Ishikawa (cell line): ENCODE measurements around the gene VCAN.

Experiments used
- CEBPB ChIP-seq: IDR thresholded peaks from 2 replicates; pipeline ENCODE4 v1.6.1; 2012
- CREB1 ChIP-seq: IDR thresholded peaks from 2 replicates; pipeline ENCODE4 v1.6.1; 2012; ENCODE audit warnings: low read depth
- EGR1 ChIP-seq: IDR thresholded peaks from 2 replicates; pipeline ENCODE4 v1.6.1; 2012
- EP300 ChIP-seq: IDR thresholded peaks from 2 replicates; pipeline ENCODE4 v1.6.1; 2012; ENCODE audit warnings: borderline replicate concordance
- FOXM1 ChIP-seq: IDR thresholded peaks from 2 replicates; pipeline ENCODE4 v1.6.1; 2012; ENCODE audit warnings: low read depth, borderline replicate concordance
- MAX ChIP-seq: IDR thresholded peaks from 2 replicates; pipeline ENCODE4 v1.6.1; 2012
- NFIC ChIP-seq: IDR thresholded peaks from 2 replicates; pipeline ENCODE4 v1.6.1; 2012
- RAD21 ChIP-seq: IDR thresholded peaks from 2 replicates; pipeline ENCODE4 v1.6.1; 2012; ENCODE audit warnings: low read depth
- REST ChIP-seq: IDR thresholded peaks from 2 replicates; pipeline ENCODE4 v1.6.1; 2012; ENCODE audit warnings: low read depth, mild to moderate bottlenecking
- TAF1 ChIP-seq: IDR thresholded peaks from 2 replicates; pipeline ENCODE4 v1.6.1; 2012; ENCODE audit warnings: low read depth, mild to moderate bottlenecking
- TCF12 ChIP-seq: IDR thresholded peaks from 2 replicates; pipeline ENCODE4 v1.6.1; 2012; ENCODE audit warnings: low read depth
- TEAD4 ChIP-seq: IDR thresholded peaks from 2 replicates; pipeline ENCODE4 v1.6.1; 2012
- USF1 ChIP-seq: IDR thresholded peaks from 2 replicates; pipeline ENCODE4 v1.6.1; 2012
- YY1 ChIP-seq: IDR thresholded peaks from 2 replicates; pipeline ENCODE4 v1.6.1; 2012; ENCODE audit warnings: low read depth
- ZBTB7A ChIP-seq: IDR thresholded peaks from 2 replicates; pipeline ENCODE4 v1.6.1; 2012; ENCODE audit warnings: low read depth

The VCAN gene

GRCh38 chr5:83488821-83489220, 17.3 kb downstream of the VCAN start:
- TF ChIP-seq RAD21, result no peak
- no peak for TF ChIP-seq USF1
- no peak for TF ChIP-seq EGR1
- no peak for TF ChIP-seq EP300
- no peak for TF ChIP-seq ZBTB7A
- no peak for TF ChIP-seq FOXM1
- no peak for TF ChIP-seq TAF1
- no peak for TF ChIP-seq CREB1
- no peak for TF ChIP-seq CEBPB
- no peak for TF ChIP-seq TEAD4
- no peak for TF ChIP-seq YY1
- TF ChIP-seq TCF12, result no peak

- TF ChIP-seq EGR1 (no peak), RAD21 (no peak), MAX (no peak), REST (no peak), TCF12 (no peak), ZBTB7A (no peak), CEBPB (no peak), YY1 (no peak), EP300 (no peak), TAF1 (no peak), USF1 (no peak), NFIC (no peak)
These were observed 18.7 kb downstream of the VCAN start for GRCh38 chr5:83490203-83490602.

GRCh38 chr5:83492331-83492730, 20.8 kb downstream of the VCAN start:
- TF ChIP-seq TEAD4 (no peak), USF1 (no peak), YY1 (no peak)

GRCh38 chr5:83493644-83494043, 22.1 kb downstream of the VCAN start:
- TF ChIP-seq ZBTB7A, result no peak
- no peak for TF ChIP-seq CREB1
- no peak for TF ChIP-seq REST
- no peak for TF ChIP-seq TAF1
- no peak for TF ChIP-seq CEBPB
- no peak for TF ChIP-seq MAX
- TF ChIP-seq USF1, result no peak
- no peak for TF ChIP-seq TEAD4
- no peak for TF ChIP-seq EGR1
- no peak for TF ChIP-seq FOXM1
- TF ChIP-seq TCF12, result no peak

- TF ChIP-seq NFIC (no peak), EP300 (no peak), MAX (no peak), RAD21 (no peak), TCF12 (no peak), CREB1 (no peak), ZBTB7A (no peak), CEBPB (no peak), EGR1 (no peak), REST (no peak)
These were observed 22.6 kb downstream of the VCAN start for GRCh38 chr5:83494087-83494620.
